Right lung (tissue), 5 donors: ENCODE data around the gene FAM120B. TPM values are rescaled to one million over a fixed set of nuclear protein-coding genes. Genes with fewer than 3 reads are reported as not detected.

Experiments used
- DNase-seq, 2 donors: peaks; one replicate each; pipeline ENCODE4 v3.0.0-alpha.2; 2013
- polyA plus RNA-seq, 5 donors: library from polyadenylated mRNA; unstranded; fragments of 120-200 nt; gene quantifications; one replicate each; pipeline versions ENCODE4 v1.2.1 to v1.2.3, GENCODE V29; 2013; ENCODE audit warnings: inconsistent platforms in 1 of 5, low replicate concordance in 1 of 5; ENCODE audit not compliant: insufficient read length in 5 of 5, insufficient read depth in 1 of 5

FAM120B gene
- polyA plus RNA-seq, 5 donors = 27.2 to 39.8 (median 35.4) TPM

- DNase-seq = no peak
Observed at GRCh38 chr6:170456334-170456733, 149.8 kb downstream of the FAM120B start.

Other genes with a start within 250 kb of the FAM120B start
- gene DLL1, start 15.7 kb upstream of the FAM120B start, polyA plus RNA-seq = 10 to 100 TPM in 2 of 5 donors, 1 to 10 TPM in 3; 7.0 to 13.7 (median 9.5) TPM
- 100 to 1,000 TPM; 163 to 188 (median 179) TPM for gene PSMB1, start 246.5 kb downstream of the FAM120B start, polyA plus RNA-seq
- 10 to 100 TPM; 21.1 to 28.1 (median 23.7) TPM for gene TBP, start 247.6 kb downstream of the FAM120B start, polyA plus RNA-seq